ENCODE results near the gene TARS1.

The TARS1 gene

GRCh38 chr5:33440482-33441240, at the start of gene TARS1:
Gene TARS1 (plus strand): TSS chr5:33440965. CDS start chr5:33441087, 122 bp downstream.
- peak; percentile 100 for DNase-seq

GRCh38 chr5:33398501-33398900, 42.3 kb upstream of the TARS1 start:
- DNase-seq, result no peak

GRCh38 chr5:33400675-33401074, 40.1 kb upstream of the TARS1 start:
- no peak for DNase-seq

- no peak for DNase-seq
Measured at GRCh38 chr5:33401482-33402390, 39.0 kb upstream of the TARS1 start.

- no peak for DNase-seq
Measured at GRCh38 chr5:33403187-33403586, 37.6 kb upstream of the TARS1 start.

GRCh38 chr5:33408816-33409215, 31.9 kb upstream of the TARS1 start:
- no peak for DNase-seq

- no peak for DNase-seq
Measured at GRCh38 chr5:33409435-33410170, 31.2 kb upstream of the TARS1 start.

GRCh38 chr5:33410221-33410620, 30.5 kb upstream of the TARS1 start:
- no peak for DNase-seq

- no peak for DNase-seq
Measured at GRCh38 chr5:33411498-33411897, 29.3 kb upstream of the TARS1 start.

GRCh38 chr5:33415811-33416354, 24.9 kb upstream of the TARS1 start:
- DNase-seq, result no peak

GRCh38 chr5:33417632-33418031, 23.1 kb upstream of the TARS1 start:
- no peak for DNase-seq

GRCh38 chr5:33420946-33421345, 19.8 kb upstream of the TARS1 start:
- DNase-seq, result no peak

GRCh38 chr5:33422191-33422590, 18.6 kb upstream of the TARS1 start:
- DNase-seq, result no peak

- peak; percentile 21 to 41 for DNase-seq
Measured at GRCh38 chr5:33423018-33423630, 17.6 kb upstream of the TARS1 start.

GRCh38 chr5:33425314-33425713, 15.5 kb upstream of the TARS1 start:
- DNase-seq, result no peak

GRCh38 chr5:33430983-33431382, 9.8 kb upstream of the TARS1 start:
- DNase-seq, result no peak

- no peak for DNase-seq
Measured at GRCh38 chr5:33432656-33433055, 8.1 kb upstream of the TARS1 start.

- DNase-seq, result no peak
Measured at GRCh38 chr5:33433303-33434240, 7.2 kb upstream of the TARS1 start.

GRCh38 chr5:33435893-33436490, 4.8 kb upstream of the TARS1 start:
- peak; percentile 89 to 91 for DNase-seq

- no peak for DNase-seq
Measured at GRCh38 chr5:33438996-33439395, 1.8 kb upstream of the TARS1 start.

Data from NCI-H2081 (cell line).